T-helper 2 cell treated with Interferon-gamma antibody and Interleukin-4, amounts not matched to agents 5 μg/mL and 100 μg/mL, for 36 hours (primary cell): ENCODE measurements around the gene TIMP4.

Experiments
- DNase-seq: peaks from one replicate; pipeline ENCODE4 v3.0.0; 2021; ENCODE audit warnings: low spot score
- H3K27ac Mint-ChIP-seq: one replicate; pipeline ENCODE4 v1.8.0; 2021; ENCODE audit warnings: mild to moderate bottlenecking, mixed read lengths
- H3K27me3 Mint-ChIP-seq: one replicate; pipeline ENCODE4 v1.8.0; 2021; ENCODE audit warnings: low read depth, mixed read lengths
- H3K36me3 Mint-ChIP-seq: one replicate; pipeline ENCODE4 v1.8.0; 2021; ENCODE audit warnings: low read depth, mixed read lengths
- H3K4me1 Mint-ChIP-seq: one replicate; pipeline ENCODE4 v1.8.0; 2021; ENCODE audit warnings: low read depth, mixed read lengths
- H3K4me3 Mint-ChIP-seq: one replicate; pipeline ENCODE4 v1.8.0; 2022; ENCODE audit warnings: mild to moderate bottlenecking, moderate library complexity, mixed read lengths
- H3K9me3 Mint-ChIP-seq: one replicate; pipeline ENCODE4 v1.8.0; 2021; ENCODE audit warnings: mixed read lengths

The TIMP4 gene

GRCh38 chr3:12121466-12121865 lies 37.2 kb downstream of the TIMP4 start:
- no peak overlapping the region for H3K4me3 Mint-ChIP-seq
- no peaks in the 10 kb centered on the region for H3K36me3 Mint-ChIP-seq
- DNase-seq: no peak

GRCh38 chr3:12120374-12121140 lies 38.2 kb downstream of the TIMP4 start:
- Mint-ChIP-seq H3K27ac (no peak overlapping the region), H3K36me3 (no peaks in the 10 kb centered on the region), H3K4me3 (no peak overlapping the region), H3K4me1 (peaks cover 7% of the 10 kb centered on the region), H3K27me3 (peaks cover 34% of the 10 kb centered on the region), H3K9me3 (no peaks in the 10 kb centered on the region)
- no peak for DNase-seq

More at GRCh38 chr3:12121466-12121865, 37.2 kb downstream of the TIMP4 start:
- H3K27ac Mint-ChIP-seq: no peak overlapping the region
- peaks cover 32% of the 10 kb centered on the region for H3K27me3 Mint-ChIP-seq
- peaks cover 7% of the 10 kb centered on the region for H3K4me1 Mint-ChIP-seq
- H3K9me3 Mint-ChIP-seq: no peaks in the 10 kb centered on the region

DNA sequence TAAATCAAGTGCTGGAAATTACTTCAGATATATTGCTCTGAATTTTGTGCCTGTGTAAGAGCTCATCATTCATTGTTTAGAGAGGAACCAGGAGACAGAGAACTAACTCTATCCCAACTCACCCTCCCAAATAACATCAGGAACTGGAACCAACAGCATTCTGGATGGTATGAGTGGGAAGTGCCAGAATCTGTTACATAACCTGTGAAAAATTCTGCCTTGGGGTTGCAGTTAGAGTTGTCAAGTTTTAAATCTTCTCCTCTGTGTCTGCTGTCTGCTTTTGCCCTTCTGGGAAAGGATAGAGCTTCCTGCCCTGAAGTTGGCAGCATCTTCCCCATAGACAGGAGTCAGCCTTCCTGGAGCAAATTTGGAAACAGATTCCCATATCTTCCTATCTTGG lies 41.2 kb downstream of the TIMP4 start:
- no peaks in the 10 kb centered on the region for H3K9me3 Mint-ChIP-seq
- peaks cover 7% of the 10 kb centered on the region for H3K4me1 Mint-ChIP-seq
- H3K27ac Mint-ChIP-seq: no peak overlapping the region
- peaks cover 26% of the 10 kb centered on the region for H3K27me3 Mint-ChIP-seq
- H3K4me3 Mint-ChIP-seq: no peak overlapping the region
- no peaks in the 10 kb centered on the region for H3K36me3 Mint-ChIP-seq
- no peak for DNase-seq

GRCh38 chr3:12116870-12117269 lies 41.8 kb downstream of the TIMP4 start:
- H3K9me3 Mint-ChIP-seq: no peaks in the 10 kb centered on the region
- no peak overlapping the region for H3K27ac Mint-ChIP-seq
- no peak overlapping the region for H3K4me3 Mint-ChIP-seq
- peaks cover 7% of the 10 kb centered on the region for H3K4me1 Mint-ChIP-seq
- DNase-seq: no peak
- no peaks in the 10 kb centered on the region for H3K36me3 Mint-ChIP-seq
- H3K27me3 Mint-ChIP-seq: peaks cover 26% of the 10 kb centered on the region

- no peak overlapping the region for H3K4me3 Mint-ChIP-seq
- H3K27me3 Mint-ChIP-seq: peaks cover 29% of the 10 kb centered on the region
- peaks cover 6% of the 10 kb centered on the region for H3K4me1 Mint-ChIP-seq
- no peak for DNase-seq
- no peaks in the 10 kb centered on the region for H3K36me3 Mint-ChIP-seq
- H3K9me3 Mint-ChIP-seq: no peaks in the 10 kb centered on the region
- no peak overlapping the region for H3K27ac Mint-ChIP-seq
Measured at GRCh38 chr3:12115849-12116248, 42.9 kb downstream of the TIMP4 start.

DNA sequence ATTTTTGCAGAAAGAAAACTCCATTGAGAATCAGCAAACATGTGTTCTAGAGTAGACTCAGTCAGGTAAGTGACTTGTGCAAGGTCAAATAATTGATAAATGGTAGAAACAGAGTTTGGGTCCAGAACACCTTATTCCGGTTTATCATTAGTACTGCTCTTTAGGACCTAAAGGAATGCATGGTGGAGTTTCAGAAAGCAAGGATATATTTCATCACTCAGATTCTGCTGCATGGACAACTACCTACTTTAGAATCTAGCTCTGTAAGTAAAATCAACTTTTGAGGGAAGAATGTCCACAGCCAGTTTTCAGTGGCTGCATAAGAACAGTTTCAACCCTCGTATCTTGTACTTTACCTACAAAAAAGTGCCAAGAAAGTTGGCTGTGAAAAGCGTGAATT lies 43.6 kb downstream of the TIMP4 start:
- Mint-ChIP-seq H3K36me3 (no peaks in the 10 kb centered on the region), H3K27me3 (peaks cover 29% of the 10 kb centered on the region), H3K4me1 (peaks cover under 1% of the 10 kb centered on the region), H3K27ac (no peak overlapping the region), H3K9me3 (no peaks in the 10 kb centered on the region), H3K4me3 (no peak overlapping the region)
- DNase-seq: no peak

DNA sequence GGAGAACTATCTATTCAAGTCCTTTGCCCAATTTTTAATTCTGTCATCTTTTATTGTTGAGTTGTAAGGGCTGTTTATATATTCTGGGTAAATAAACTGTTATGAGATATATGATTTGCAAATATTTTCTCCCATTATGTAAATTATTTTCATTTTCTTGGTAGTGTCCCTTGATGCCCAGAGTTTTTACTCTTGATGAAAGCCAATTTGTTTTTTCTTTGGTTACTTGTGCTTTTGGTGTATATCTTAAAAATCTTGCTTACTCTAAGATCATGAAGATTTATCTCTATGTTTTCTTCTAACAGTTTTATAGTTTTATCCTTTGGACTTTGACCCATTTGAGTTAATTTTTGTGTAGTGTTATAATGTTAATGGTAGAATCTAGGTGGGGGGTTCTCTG lies 44.5 kb downstream of the TIMP4 start:
- Mint-ChIP-seq H3K4me3 (no peak overlapping the region), H3K27ac (no peak overlapping the region), H3K4me1 (no peaks in the 10 kb centered on the region), H3K36me3 (no peaks in the 10 kb centered on the region), H3K27me3 (peaks cover 27% of the 10 kb centered on the region), H3K9me3 (no peaks in the 10 kb centered on the region)
- no peak for DNase-seq

DNA sequence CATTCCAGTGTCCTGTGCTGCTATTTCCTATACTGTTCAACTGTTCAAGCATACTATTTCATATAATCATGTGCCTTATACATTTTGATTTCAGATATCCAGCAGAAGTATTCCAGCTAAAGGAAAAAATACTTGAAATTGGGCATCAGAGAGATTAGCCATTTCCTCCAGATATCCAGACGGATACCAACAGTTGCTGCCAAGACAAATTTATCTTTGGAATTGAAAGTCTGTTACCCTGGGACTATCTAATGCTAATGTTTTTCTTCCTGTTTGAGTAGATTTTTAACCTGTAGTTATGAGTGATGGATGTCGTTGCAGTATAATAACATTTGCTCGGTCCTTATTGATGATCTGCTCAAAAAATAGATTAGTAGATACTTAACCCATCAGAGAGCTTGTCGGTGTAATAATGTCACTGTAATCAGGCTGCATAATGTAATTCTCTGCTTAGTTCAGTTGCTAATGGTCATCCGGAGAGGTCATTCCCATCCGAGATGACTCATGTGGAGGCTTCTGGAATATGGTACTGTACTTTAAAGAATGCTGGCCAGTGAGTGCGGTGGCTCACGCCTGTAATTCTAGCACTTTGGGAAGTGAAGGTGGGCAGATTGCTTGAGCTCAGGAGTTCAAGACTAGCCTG lies 51.5 kb downstream of the TIMP4 start:
- Mint-ChIP-seq H3K27me3 (peaks cover 14% of the 10 kb centered on the region), H3K9me3 (no peaks in the 10 kb centered on the region), H3K4me1 (no peaks in the 10 kb centered on the region), H3K36me3 (no peaks in the 10 kb centered on the region), H3K27ac (no peak overlapping the region), H3K4me3 (no peak overlapping the region)
- DNase-seq: no peak
